ENCODE data around the gene DNPEP. TPM values are rescaled to one million over a fixed set of nuclear protein-coding genes. Genes with fewer than 3 reads are reported as not detected.

DNPEP gene
- total RNA-seq, 1 experiment from 2014 or later = 69.2 TPM

DNA sequence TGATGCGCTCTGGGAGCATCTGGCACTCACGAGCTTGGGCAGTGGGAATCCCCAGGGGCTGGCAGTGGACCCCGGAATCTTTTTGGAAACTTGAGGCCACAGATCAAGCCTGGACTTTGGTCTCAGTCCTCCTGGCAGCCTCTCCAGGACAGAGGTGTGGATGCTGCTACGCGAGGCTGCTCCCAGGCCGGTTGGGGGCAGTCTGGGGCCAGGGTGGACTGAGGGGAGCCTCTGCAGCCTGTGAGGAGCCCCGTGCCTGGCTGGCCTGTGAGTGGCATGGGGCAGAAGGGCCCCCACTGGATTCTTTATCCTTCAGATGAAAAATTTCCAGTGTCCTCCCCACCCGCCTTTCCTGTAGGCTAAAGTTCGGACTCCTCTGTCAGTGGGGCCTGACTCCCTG, 17.7 kb upstream of the DNPEP start:
- Histone ChIP-seq H3K27me3 (replicated peaks; ENCODE audit: insufficient read depth, low read depth, low read length, poor library complexity) (no peaks in the 10 kb centered on the region), H3K4me3 (ENCODE audit: low read depth, low read length, poor library complexity, severe bottlenecking) (no peak overlapping the region), H3K9me3 (ENCODE audit: low read depth, low read length, poor library complexity, severe bottlenecking) (no peaks in the 10 kb centered on the region), H3K36me3 (ENCODE audit: insufficient read depth, low read length, poor library complexity, severe bottlenecking) (no peaks in the 10 kb centered on the region), H3K4me1 (ENCODE audit: insufficient read depth, low read length, poor library complexity, severe bottlenecking) (peaks cover 6% of the 10 kb centered on the region), H3K27ac (ENCODE audit: low read depth, low read length, poor library complexity, severe bottlenecking) (no peak overlapping the region)
- POLR2A ChIA-PET (ENCODE audit: low non-redundant PET) = no interaction called here
- CTCF ChIA-PET = no interaction called here
- DNase-seq (ENCODE audit: low spot score) = no peak
- no peak for TF ChIP-seq EZH2 (IDR thresholded peaks at IDR 0.05; ENCODE audit: borderline replicate concordance, low read depth, low read length, poor library complexity, severe bottlenecking)
- TF ChIP-seq, protein P1, sequence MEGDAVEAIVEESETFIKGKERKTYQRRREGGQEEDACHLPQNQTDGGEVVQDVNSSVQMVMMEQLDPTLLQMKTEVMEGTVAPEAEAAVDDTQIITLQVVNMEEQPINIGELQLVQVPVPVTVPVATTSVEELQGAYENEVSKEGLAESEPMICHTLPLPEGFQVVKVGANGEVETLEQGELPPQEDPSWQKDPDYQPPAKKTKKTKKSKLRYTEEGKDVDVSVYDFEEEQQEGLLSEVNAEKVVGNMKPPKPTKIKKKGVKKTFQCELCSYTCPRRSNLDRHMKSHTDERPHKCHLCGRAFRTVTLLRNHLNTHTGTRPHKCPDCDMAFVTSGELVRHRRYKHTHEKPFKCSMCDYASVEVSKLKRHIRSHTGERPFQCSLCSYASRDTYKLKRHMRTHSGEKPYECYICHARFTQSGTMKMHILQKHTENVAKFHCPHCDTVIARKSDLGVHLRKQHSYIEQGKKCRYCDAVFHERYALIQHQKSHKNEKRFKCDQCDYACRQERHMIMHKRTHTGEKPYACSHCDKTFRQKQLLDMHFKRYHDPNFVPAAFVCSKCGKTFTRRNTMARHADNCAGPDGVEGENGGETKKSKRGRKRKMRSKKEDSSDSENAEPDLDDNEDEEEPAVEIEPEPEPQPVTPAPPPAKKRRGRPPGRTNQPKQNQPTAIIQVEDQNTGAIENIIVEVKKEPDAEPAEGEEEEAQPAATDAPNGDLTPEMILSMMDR (conservative IDR thresholded peaks at IDR 0.05; ENCODE audit: low read depth, low read length) = no peak
- intact Hi-C loops (cut with micrococcal nuclease; ENCODE audit: unreplicated experiment) = no loop called here
- no TSS peak for BruUV-seq (replicated peaks)

DNA sequence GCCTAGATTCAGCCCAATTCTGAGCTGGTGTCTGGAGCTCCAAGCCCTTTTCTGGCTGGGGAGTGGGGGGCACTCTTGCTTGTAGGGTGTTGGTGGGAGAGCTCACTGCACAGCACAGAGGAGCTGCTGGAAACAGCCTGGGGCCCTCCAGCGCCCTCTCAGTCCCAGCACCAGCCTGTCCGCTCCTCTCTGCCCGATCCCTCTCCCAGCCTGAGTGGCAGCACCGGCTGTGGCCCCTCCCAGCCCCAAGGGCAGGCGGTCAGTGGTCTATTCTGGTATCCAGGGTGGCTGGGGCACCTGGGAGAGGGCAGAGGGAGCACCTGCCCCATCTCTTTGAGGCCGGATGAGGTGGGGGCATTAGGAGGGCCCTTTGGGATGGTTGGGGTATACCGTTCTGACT, 17.2 kb upstream of the DNPEP start:
- H3K9me3 ChIP-seq (ENCODE audit: low read depth, low read length, poor library complexity, severe bottlenecking) = no peaks in the 10 kb centered on the region
- H3K27me3 ChIP-seq (replicated peaks; ENCODE audit: insufficient read depth, low read depth, low read length, poor library complexity) = no peaks in the 10 kb centered on the region
- DNase-seq (ENCODE audit: low spot score) = no peak
- ChIA-PET POLR2A (ENCODE audit: low non-redundant PET) (no interaction called here), CTCF (interaction anchor here (4.3 kb wide), 1 partner anchor 125 kb away, joined by 35 read pairs; no protein-coding TSS in a partner anchor)
- H3K36me3 ChIP-seq (ENCODE audit: insufficient read depth, low read length, poor library complexity, severe bottlenecking) = no peaks in the 10 kb centered on the region
- intact Hi-C loops (cut with micrococcal nuclease; ENCODE audit: unreplicated experiment) = loop anchor here (5.0 kb wide), 1 partner anchor 237 kb away; no protein-coding TSS in a partner anchor
- H3K27ac ChIP-seq (ENCODE audit: low read depth, low read length, poor library complexity, severe bottlenecking) = no peak overlapping the region
- no TSS peak for BruUV-seq (replicated peaks)
- TF ChIP-seq EZH2 (IDR thresholded peaks at IDR 0.05; ENCODE audit: borderline replicate concordance, low read depth, low read length, poor library complexity, severe bottlenecking) = no peak
- TF ChIP-seq, protein P1 (conservative IDR thresholded peaks at IDR 0.05; ENCODE audit: low read depth, low read length) = no peak
- peaks cover 6% of the 10 kb centered on the region for H3K4me1 ChIP-seq (ENCODE audit: insufficient read depth, low read length, poor library complexity, severe bottlenecking)
- H3K4me3 ChIP-seq (ENCODE audit: low read depth, low read length, poor library complexity, severe bottlenecking) = no peak overlapping the region

DNA sequence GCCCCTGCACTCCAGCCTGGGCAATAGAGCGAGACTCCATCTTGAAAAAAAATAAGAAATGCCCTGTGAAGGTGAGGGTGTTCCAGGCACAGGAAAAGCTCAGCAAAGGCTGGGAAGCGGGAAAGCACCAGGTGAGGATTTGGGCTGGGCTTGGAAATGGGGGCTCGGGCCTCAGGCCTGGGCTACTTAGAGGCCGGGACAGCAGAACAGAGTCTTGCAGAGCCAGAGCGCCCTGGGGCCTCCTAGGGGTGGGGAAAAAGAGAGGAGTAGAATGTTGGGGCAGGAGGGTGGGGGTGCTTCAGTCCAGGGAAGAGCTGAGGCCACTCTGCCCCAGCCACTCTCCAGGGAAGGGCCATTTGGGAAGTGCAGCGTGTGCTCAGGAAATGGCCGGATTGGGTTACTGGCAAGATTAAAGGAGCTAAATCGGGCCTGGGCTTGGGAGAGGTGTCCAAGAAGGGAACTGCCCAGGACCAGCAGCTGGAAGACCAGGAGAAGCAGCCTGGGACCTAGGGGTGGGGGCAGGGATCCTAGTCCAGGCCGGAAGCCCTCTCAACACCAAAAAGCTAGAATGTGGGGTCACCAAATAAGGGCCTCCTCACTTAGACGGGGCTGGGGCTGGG, 16.7 kb upstream of the DNPEP start:
- peaks cover 6% of the 10 kb centered on the region for H3K4me1 ChIP-seq (ENCODE audit: insufficient read depth, low read length, poor library complexity, severe bottlenecking)
- no peaks in the 10 kb centered on the region for H3K9me3 ChIP-seq (ENCODE audit: low read depth, low read length, poor library complexity, severe bottlenecking)
- CTCF ChIA-PET = interaction anchor here (0.6 to 4.3 kb wide), 2 partner anchors 125 to 129 kb away, joined by 6 to 35 read pairs; no protein-coding TSS in a partner anchor
- no peaks in the 10 kb centered on the region for H3K27me3 ChIP-seq (replicated peaks; ENCODE audit: insufficient read depth, low read depth, low read length, poor library complexity)
- H3K36me3 ChIP-seq (ENCODE audit: insufficient read depth, low read length, poor library complexity, severe bottlenecking) = no peaks in the 10 kb centered on the region
- intact Hi-C loops (cut with micrococcal nuclease; ENCODE audit: unreplicated experiment) = loop anchor here (5.0 kb wide), 1 partner anchor 238 kb away; no protein-coding TSS in a partner anchor
- no TSS peak for BruUV-seq (replicated peaks)
- H3K4me3 ChIP-seq (ENCODE audit: low read depth, low read length, poor library complexity, severe bottlenecking) = no peak overlapping the region
- POLR2A ChIA-PET (ENCODE audit: low non-redundant PET) = no interaction called here
- TF ChIP-seq EZH2 (IDR thresholded peaks at IDR 0.05; ENCODE audit: borderline replicate concordance, low read depth, low read length, poor library complexity, severe bottlenecking) = no peak
- TF ChIP-seq, protein P1 (conservative IDR thresholded peaks at IDR 0.05; ENCODE audit: low read depth, low read length) = no peak
- DNase-seq (ENCODE audit: low spot score) = no peak
- H3K27ac ChIP-seq (ENCODE audit: low read depth, low read length, poor library complexity, severe bottlenecking) = no peak overlapping the region

All from A673 (cell line).